ENCODE measurements around the gene MMP14.

Gene MMP14

DNA sequence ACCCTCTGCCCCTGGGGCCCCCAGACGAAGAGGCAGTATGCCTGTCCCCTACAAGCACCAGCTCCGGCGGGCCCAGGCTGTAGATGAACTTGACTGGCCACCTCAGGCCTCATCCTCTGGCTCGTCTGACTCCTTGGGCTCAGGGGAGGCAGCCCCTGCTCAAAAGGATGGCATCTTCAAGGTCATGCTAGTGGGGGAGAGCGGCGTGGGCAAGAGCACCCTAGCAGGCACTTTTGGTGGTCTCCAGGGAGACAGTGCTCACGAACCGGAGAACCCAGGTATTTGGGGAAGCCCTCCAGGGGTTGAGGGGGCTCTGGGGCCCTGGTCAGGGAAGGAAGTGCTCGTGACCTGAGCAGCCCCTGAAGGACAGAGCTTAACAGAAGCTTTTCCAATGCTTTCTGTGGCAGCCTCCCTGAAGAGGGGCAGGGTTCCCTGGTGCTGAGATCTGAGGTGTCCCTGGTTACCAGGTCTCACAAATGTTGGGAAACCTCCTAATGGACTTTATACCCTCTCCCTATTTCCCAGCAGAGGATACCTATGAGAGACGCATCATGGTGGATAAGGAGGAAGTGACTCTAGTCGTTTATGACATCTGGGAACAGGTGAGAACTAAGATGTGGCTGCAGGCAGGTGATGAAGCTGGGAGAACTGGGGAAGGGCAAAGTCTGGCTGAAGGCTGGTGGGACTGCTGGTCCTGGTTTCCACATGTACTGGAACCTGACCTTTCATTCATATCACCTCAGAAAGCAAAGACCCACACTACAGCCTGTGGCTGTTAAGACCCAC, 48.5 kb downstream of the MMP14 start:
- no peak for DNase-seq (ENCODE audit: low read depth)

DNA sequence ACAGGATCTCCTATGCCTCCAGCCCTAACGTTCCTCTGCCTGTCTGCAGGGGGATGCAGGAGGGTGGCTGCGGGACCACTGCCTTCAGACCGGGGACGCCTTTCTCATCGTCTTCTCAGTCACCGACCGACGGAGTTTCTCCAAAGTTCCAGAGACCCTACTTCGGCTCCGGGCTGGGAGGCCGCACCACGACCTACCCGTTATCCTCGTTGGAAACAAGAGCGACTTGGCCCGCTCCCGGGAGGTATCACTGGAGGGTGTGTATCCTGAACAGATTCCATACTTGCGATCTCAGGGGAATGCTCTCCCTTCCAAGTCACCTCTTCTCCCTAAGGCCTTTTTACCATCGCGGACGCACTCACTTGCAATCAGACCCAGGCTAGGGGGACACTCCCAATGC, 49.6 kb downstream of the MMP14 start:
- no peak for DNase-seq (ENCODE audit: low read depth)

DNA sequence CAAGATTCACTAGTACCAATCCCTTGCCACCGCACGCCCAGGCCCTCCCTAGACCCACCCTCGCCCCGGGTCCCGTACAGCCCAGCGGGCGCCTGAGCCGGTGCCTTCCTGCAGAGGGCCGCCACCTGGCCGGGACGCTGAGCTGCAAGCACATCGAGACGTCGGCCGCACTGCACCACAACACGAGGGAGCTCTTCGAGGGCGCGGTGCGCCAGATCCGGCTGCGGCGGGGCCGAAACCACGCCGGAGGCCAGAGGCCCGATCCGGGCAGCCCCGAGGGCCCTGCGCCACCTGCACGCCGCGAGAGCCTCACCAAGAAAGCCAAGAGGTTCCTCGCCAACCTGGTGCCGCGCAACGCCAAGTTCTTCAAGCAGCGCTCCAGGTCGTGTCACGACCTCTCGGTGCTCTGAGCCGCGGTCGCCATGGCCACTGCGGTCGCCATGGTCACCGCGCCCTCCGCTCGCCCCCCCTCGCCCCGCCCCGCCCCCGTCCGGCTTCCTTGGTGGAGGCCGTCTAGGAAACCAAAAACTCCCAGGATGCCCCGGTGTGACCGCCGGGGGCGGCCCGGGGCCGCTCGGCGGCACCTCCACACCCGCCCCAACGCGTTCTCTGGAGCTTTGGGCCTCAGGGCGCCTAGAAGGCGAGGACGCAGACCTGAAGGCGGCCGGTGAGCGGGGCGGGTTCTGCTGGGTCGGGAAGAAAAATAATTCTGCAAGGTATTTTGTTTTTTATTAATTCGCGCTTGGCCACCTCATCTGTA, 50.3 kb downstream of the MMP14 start:
- peak; percentile 77 for DNase-seq (ENCODE audit: low read depth)

DNA sequence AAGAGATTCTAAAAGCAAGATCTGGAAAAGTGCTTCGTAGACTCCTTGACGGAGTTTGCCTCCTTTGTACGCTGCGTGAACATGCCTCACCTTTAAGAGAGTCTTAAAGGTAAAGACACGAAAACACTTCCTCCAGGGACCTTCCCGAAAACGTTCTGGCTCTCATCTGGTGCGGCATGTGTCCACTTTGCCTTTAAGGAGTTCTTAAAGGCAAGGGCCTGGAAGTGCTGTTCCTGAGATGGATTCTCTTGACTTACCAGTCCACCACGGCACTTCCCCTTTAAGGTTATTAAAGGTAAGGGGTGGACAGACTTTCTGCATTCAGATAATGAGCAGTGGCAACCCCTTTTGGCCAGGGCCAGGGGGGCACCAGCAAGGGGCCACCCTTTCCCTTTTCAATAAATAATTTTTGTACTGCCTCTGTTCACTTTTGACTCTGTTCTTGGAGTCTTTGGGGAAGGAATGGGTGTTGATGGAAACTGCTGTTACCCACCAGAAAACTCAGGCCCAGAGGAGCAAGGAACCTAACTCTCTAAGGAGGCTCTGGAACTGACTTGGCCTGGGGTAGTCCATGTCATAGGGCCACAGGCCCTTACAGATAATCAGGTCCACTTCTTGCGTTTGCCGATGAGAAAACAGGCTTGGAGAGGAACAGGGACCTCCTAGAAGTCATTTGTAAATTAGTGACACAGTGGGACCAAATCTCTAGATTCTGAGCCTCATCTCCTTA, 51.0 kb downstream of the MMP14 start:
- DNase-seq (ENCODE audit: low read depth), result peak; percentile 88

- DNase-seq (ENCODE audit: low read depth), result no peak
Measured at GRCh38 chr14:22887990-22888378, 51.6 kb downstream of the MMP14 start.

DNA sequence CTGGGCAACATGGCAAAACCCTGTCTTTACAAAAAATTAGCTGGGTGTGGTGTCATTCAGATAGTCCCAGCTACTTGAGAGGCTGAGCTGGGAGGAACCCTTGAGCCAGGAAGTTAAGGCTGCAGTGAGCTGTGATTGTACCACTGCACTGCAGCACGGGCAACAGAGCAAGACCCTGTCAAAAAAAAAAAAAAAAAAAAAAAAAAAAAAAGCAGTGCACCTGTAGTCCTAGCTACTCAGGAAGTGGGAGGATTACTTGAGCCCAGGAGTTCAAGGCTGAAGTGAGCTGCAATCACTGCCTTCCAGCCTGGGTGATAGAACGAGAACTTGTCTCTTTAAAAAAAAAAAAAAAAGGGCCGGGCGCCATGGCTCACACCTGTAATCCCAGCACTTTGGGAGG, 52.3 kb downstream of the MMP14 start:
- no peak for DNase-seq (ENCODE audit: low read depth)

GRCh38 chr14:22890416-22890815, 54.0 kb downstream of the MMP14 start:
- DNase-seq (ENCODE audit: low read depth), result no peak

GRCh38 chr14:22892488-22892887, 56.1 kb downstream of the MMP14 start:
- no peak for DNase-seq (ENCODE audit: low read depth)

DNA sequence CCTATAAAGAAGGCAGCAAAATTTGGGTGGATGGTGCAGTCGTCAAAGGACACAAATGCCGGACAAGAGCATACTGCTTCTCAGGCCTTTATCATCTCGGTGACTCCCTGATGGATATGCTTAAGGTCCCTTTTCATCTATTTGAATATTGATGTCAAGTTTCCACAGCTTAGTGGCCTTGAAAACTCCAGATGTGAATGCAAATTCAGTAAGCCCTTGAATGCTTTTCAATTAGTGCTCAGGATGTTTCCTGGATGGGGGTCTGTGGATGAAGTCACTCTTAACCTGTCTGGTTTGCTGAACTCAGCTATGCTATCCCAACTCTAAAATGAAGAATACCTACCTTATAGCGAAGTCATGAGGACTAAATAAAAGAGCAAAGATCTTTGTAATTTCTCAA, 57.3 kb downstream of the MMP14 start:
- DNase-seq (ENCODE audit: low read depth), result no peak

- no peak for DNase-seq (ENCODE audit: low read depth)
Measured at GRCh38 chr14:22895402-22895801, 59.0 kb downstream of the MMP14 start.

- DNase-seq (ENCODE audit: low read depth), result no peak
Measured at GRCh38 chr14:22896356-22896755, 60.0 kb downstream of the MMP14 start.

GRCh38 chr14:22896760-22897159, 60.4 kb downstream of the MMP14 start:
- DNase-seq (ENCODE audit: low read depth), result no peak

DNA sequence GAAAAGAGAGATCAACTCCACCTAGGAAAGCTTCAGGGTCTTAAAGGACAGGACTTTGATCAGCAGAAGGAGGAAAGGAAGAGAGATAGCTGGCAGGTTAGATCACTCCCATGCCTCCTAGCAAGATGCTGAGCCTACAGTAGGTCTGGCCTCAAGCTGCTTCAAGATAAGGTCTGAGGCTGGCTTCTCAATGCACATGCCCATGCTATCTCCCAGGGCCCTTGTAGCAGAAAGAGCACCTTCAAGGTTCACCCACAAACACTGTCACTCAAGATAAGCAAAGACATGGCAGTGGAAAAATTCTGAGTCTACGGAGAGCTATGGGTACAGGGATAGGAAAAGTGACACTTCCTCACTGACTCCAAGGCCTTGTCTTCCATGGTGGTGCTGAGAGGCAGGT, 61.0 kb downstream of the MMP14 start:
- no peak for DNase-seq (ENCODE audit: low read depth)
